Measurements from ENCODE around the gene PCDHGA7.
"Not testable (repeated sequence)": the region's sequence is repeated elsewhere in the genome, so short reads cannot be mapped to it uniquely, and the experiment has no call there.

GRCh38 chr5:141394401-141395187, 12.1 kb downstream of the PCDHGA7 start:
- TF ChIP-seq, protein P1, sequence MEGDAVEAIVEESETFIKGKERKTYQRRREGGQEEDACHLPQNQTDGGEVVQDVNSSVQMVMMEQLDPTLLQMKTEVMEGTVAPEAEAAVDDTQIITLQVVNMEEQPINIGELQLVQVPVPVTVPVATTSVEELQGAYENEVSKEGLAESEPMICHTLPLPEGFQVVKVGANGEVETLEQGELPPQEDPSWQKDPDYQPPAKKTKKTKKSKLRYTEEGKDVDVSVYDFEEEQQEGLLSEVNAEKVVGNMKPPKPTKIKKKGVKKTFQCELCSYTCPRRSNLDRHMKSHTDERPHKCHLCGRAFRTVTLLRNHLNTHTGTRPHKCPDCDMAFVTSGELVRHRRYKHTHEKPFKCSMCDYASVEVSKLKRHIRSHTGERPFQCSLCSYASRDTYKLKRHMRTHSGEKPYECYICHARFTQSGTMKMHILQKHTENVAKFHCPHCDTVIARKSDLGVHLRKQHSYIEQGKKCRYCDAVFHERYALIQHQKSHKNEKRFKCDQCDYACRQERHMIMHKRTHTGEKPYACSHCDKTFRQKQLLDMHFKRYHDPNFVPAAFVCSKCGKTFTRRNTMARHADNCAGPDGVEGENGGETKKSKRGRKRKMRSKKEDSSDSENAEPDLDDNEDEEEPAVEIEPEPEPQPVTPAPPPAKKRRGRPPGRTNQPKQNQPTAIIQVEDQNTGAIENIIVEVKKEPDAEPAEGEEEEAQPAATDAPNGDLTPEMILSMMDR (conservative IDR thresholded peaks at IDR 0.05), result not testable (repeated sequence)
- not testable (repeated sequence) for TF ChIP-seq ZFX (IDR thresholded peaks at IDR 0.05)

Data from C4-2B (cell line).